Right atrium auricular region (tissue), 2 donors: ENCODE results near the gene MTHFD2L. TPM values are rescaled to one million over a fixed set of nuclear protein-coding genes. Genes with fewer than 3 reads are reported as not detected.

Source experiments
- DNase-seq: peaks from one replicate; pipeline ENCODE4 v3.0.0-alpha.2; 2019; ENCODE audit warnings: low spot score
- H3K27ac ChIP-seq, 2 donors: fragments of 200-600 bp; sonication (generic); 1 replicate in 1 of 2; 2 replicates in 1 of 2; pipeline ENCODE4 v1.5.1; 2016 to 2019
- H3K27me3 ChIP-seq, 2 donors: fragments of 200-600 bp; sonication (generic); one replicate each; pipeline versions ENCODE4 v1.5.1 to v1.6.0; 2017 to 2019
- H3K36me3 ChIP-seq: fragments of 200-600 bp; sonication (generic); one replicate; pipeline ENCODE4 v1.5.1; 2016
- H3K4me1 ChIP-seq, 2 donors: fragments of 200-600 bp; sonication (generic); one replicate each; pipeline versions ENCODE4 v1.5.1 to v1.6.0; 2017 to 2019
- H3K4me3 ChIP-seq, 2 donors: fragments of 200-600 bp; sonication (generic); 1 replicate in 1 of 2; 2 replicates in 1 of 2; pipeline ENCODE4 v1.5.1; 2017 to 2019; ENCODE audit warnings: mild to moderate bottlenecking in 1 of 2, moderate library complexity in 1 of 2
- H3K9me3 ChIP-seq, 2 donors: fragments of 200-600 bp; sonication (generic); one replicate each; pipeline ENCODE4 v1.5.1; 2019
- total RNA-seq, 2 donors: library from RNA; depleted of rRNA; stranded (reverse); fragments of >200 nt; gene quantifications; one replicate each; pipeline ENCODE4 v1.1.0, GENCODE V29; 2016
- TF ChIP-seq, protein P1 (sequence below), 2 donors: fragments of 200-600 bp; sonication (generic); IDR thresholded peaks; one replicate each; pipeline ENCODE4 v1.5.1; 2019; ENCODE audit warnings: antibody characterized with exemption in 2 of 2

Gene MTHFD2L
- total RNA-seq, 2 donors from 2014 or later: 8.3 to 11.5 TPM

- H3K9me3 ChIP-seq: no peaks in the 10 kb centered on the region
- H3K36me3 ChIP-seq: no peaks in the 10 kb centered on the region
- no peak overlapping the region for H3K27ac ChIP-seq
- no peak for DNase-seq
- H3K27me3 ChIP-seq: no peaks in the 10 kb centered on the region
- H3K4me1 ChIP-seq: no peaks in the 10 kb centered on the region
- H3K4me3 ChIP-seq: no peak overlapping the region
- TF ChIP-seq, protein P1, sequence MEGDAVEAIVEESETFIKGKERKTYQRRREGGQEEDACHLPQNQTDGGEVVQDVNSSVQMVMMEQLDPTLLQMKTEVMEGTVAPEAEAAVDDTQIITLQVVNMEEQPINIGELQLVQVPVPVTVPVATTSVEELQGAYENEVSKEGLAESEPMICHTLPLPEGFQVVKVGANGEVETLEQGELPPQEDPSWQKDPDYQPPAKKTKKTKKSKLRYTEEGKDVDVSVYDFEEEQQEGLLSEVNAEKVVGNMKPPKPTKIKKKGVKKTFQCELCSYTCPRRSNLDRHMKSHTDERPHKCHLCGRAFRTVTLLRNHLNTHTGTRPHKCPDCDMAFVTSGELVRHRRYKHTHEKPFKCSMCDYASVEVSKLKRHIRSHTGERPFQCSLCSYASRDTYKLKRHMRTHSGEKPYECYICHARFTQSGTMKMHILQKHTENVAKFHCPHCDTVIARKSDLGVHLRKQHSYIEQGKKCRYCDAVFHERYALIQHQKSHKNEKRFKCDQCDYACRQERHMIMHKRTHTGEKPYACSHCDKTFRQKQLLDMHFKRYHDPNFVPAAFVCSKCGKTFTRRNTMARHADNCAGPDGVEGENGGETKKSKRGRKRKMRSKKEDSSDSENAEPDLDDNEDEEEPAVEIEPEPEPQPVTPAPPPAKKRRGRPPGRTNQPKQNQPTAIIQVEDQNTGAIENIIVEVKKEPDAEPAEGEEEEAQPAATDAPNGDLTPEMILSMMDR (IDR thresholded peaks at IDR 0.05): no peak
Measured at GRCh38 chr4:74307170-74307569, 149.3 kb downstream of the MTHFD2L start.

- Histone ChIP-seq H3K27me3 (no peaks in the 10 kb centered on the region), H3K36me3 (no peaks in the 10 kb centered on the region), H3K4me3 (no peak within 1 kb of the TSS), H3K9me3 (no peaks in the 10 kb centered on the region), H3K4me1 (no peaks in the 10 kb centered on the region), H3K27ac (no peak within 1 kb of the TSS)
- DNase-seq: no peak
- TF ChIP-seq, protein P1 (IDR thresholded peaks at IDR 0.05): no peak
Measured at GRCh38 chr4:74308215-74308614, 150.3 kb downstream of the MTHFD2L start, which contains the start of gene EPGN. Gene EPGN, plus strand, starts transcription at chr4:74308470. Its CDS starts 64 bp downstream, at chr4:74308534.

DNA sequence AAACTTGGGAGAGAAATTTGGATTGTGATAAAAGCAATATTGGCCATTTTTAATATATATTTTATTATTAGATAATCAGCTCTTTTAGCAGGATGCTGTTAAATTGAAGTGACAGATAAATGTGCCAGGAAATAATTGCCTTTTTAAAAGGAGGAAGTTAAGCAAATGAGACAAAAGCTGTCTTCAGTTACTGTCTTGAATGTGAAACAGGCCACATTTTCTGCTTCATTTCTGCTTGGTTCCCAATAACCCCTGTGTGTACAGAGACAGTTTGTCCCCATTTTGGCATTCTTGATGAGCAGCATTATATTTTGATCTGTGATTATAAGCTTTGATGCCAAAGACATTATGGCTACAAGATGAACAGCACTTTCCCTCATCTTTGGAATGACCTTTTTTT is 151.3 kb downstream of the MTHFD2L start:
- TF ChIP-seq, protein P1 (IDR thresholded peaks at IDR 0.05): no peak
- no peaks in the 10 kb centered on the region for H3K36me3 ChIP-seq
- H3K9me3 ChIP-seq: no peaks in the 10 kb centered on the region
- no peak overlapping the region for H3K4me3 ChIP-seq
- no peaks in the 10 kb centered on the region for H3K4me1 ChIP-seq
- no peak for DNase-seq
- no peaks in the 10 kb centered on the region for H3K27me3 ChIP-seq
- H3K27ac ChIP-seq: no peak overlapping the region

DNA sequence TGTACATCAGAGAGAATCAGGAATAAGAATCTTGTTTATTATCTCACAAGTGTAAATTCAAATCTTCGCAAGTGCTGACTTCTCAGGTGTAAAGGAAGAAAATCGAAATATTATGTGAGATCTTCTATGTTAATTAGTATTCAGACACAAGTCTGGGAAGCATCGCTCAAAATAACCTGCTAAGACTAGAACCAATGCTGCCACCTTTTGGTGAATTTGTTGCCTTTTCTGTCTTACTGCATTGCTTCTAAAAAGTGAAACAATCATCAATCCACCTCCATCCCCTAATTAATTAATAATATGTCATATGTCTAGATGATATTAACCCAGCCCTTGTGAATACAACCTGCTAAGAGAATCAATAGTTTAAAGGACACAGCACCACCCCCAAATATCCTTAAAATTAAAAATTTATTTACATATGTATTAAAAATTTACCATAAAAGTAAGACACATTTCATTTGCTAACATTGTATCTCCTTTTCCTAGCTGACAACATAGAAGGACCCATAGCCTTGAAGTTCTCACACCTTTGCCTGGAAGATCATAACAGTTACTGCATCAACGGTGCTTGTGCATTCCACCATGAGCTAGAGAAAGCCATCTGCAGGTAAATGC is 153.9 kb downstream of the MTHFD2L start:
- TF ChIP-seq, protein P1 (IDR thresholded peaks at IDR 0.05): peak; percentile 17 to 70
- Histone ChIP-seq H3K9me3 (no peaks in the 10 kb centered on the region), H3K27ac (no peak overlapping the region), H3K4me1 (no peaks in the 10 kb centered on the region), H3K36me3 (no peaks in the 10 kb centered on the region), H3K4me3 (no peak overlapping the region), H3K27me3 (no peaks in the 10 kb centered on the region)
- no peak for DNase-seq

DNA sequence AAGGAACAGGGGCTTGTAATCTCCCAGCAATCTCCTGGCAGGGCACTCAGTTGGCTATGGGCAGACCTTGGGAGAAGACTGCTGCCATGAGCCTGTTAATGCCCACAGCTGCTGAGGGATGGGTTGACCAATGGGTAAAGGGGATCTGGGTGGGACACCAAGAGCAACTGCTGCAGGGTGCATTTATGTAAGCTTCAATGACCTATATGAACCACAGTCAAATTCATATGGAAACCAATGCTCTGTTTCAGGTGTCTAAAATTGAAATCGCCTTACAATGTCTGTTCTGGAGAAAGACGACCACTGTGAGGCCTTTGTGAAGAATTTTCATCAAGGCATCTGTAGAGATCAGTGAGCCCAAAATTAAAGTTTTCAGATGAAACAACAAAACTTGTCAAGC is 156.4 kb downstream of the MTHFD2L start:
- TF ChIP-seq, protein P1 (IDR thresholded peaks at IDR 0.05): no peak
- Histone ChIP-seq H3K27me3 (no peaks in the 10 kb centered on the region), H3K27ac (no peak overlapping the region), H3K36me3 (no peaks in the 10 kb centered on the region), H3K9me3 (no peaks in the 10 kb centered on the region), H3K4me3 (no peak overlapping the region), H3K4me1 (no peaks in the 10 kb centered on the region)
- DNase-seq: no peak

DNA sequence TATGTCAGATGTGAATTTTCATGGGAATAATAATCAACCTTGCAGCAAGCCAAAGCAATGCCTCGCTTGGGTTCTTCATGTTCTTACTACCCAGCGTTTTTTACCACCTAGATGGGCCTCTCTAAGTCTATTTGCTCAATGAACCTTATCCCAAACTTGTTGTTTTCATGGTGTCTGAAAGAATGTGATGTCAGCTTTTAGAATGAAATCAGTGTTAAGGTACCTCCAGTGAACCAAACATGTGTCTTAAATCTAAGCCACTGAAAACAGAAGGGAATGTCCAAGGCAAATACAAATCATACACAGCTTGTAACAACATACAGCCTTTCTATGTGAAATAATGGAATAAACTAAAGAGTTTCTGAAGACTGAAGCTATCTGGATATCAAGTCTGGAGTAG is 157.0 kb downstream of the MTHFD2L start:
- H3K27me3 ChIP-seq: no peaks in the 10 kb centered on the region
- no peak overlapping the region for H3K27ac ChIP-seq
- H3K36me3 ChIP-seq: no peaks in the 10 kb centered on the region
- no peak overlapping the region for H3K4me3 ChIP-seq
- no peaks in the 10 kb centered on the region for H3K4me1 ChIP-seq
- H3K9me3 ChIP-seq: no peaks in the 10 kb centered on the region
- TF ChIP-seq, protein P1 (IDR thresholded peaks at IDR 0.05): no peak
- no peak for DNase-seq
